SIG-M5 treated with dmso at 0.1 percent for 504 hours (cell line): ENCODE data around the gene FANCG.

ENCODE experiments used
- DNase-seq: peaks from one replicate; lab custom pipeline; 2025; ENCODE audit not compliant: unreplicated experiment; lab: John Stamatoyannopoulos, UW

FANCG gene

GRCh38 chr9:35103660-35104191 lies 24.0 kb upstream of the FANCG start:
- DNase-seq = no peak

GRCh38 chr9:35102769-35103659 lies 23.3 kb upstream of the FANCG start, which contains the start of gene STOML2:
STOML2 (minus strand) TSS chr9:35103131; CDS start chr9:35103094, 37 bp downstream.
- peak; percentile 97 for DNase-seq

- DNase-seq = no peak
Measured at GRCh38 chr9:35102465-35102768, 22.7 kb upstream of the FANCG start.

- no peak for DNase-seq
Measured at GRCh38 chr9:35097573-35097972, 17.8 kb upstream of the FANCG start.

- peak; percentile 76 for DNase-seq
Measured at GRCh38 chr9:35096035-35096849, 16.5 kb upstream of the FANCG start, which contains the start of gene PIGO. PIGO (minus strand) TSS chr9:35096591; CDS start chr9:35095565, 1,026 bp downstream.

GRCh38 chr9:35091536-35091935 lies 11.8 kb upstream of the FANCG start:
- DNase-seq = no peak

DNA sequence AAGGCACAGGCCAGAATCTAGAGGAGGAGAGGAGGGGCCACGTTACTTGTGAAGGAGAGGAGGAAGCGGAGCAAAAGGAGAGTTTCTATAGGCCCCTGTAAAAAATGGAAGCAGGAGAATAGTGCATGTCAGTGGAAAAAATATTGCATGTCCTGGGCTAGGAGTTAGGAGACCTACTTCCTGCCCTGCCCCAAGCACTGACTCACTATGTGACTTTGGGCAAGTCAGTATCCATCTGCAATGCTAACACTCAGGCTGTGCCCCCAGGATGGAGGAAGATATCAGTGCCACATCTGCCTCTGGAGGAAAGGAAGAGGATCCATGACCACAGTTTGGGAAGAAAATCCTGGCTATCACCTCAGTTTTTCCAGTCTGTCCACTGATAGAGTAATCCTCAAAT lies 9.7 kb upstream of the FANCG start:
- DNase-seq = no peak

DNA sequence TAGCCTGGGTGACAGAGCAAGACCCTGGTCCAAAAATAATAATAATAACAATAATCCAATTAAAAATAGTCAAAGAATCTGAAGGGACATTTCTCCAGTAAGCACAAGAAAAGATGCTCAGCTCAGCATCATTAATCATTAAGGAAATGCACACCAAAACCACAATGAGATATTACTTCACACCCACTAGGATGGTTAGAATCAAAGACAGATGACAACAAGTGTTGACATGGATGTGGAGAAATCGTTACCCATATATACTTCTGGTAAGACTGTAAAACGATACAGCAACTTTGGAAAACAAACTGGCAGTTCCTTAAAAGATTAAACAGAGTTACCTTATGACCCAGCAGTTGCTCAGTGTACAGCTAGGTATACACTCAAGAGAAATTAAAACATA lies 5.3 kb upstream of the FANCG start:
- no peak for DNase-seq

DNA sequence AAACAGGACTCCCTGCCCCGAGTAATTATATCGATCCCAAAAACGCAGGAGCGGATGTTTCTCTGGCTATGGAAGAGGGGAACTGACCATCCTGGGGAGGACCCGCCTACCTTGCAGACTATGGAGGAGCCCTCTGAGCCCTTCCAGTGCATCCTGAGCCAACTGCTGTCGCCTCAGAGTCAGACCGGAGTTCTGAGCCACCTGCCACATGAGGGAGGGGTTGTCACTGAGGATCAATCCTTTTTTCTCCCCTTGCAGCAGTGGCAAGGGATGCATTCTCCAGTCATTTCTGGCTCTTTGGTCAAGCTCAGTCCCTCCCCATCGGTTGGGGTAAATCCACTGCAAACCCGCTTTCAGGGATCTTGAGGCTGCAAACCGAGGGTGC lies 709 bp downstream of the FANCG start:
- DNase-seq = no peak

DNA sequence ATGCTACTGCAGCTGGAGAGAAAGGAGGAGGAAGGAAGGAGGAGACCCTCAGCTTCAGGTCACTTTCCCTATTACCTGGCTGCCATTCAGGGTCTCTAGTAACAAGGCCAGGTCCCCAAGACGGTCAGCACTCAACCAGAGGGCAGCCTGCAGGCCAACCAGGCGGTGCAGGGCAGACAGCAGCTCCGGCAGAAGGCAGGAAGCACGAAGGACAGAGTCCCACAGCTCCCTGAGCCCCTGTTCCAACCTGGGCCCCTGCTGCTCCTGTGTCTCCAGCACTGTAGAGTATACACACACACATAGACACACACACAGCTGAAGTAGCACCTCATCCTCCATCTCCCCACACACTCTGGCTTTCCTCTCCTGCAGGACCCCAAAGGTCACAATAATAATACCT lies 1.7 kb downstream of the FANCG start:
- DNase-seq = no peak

DNA sequence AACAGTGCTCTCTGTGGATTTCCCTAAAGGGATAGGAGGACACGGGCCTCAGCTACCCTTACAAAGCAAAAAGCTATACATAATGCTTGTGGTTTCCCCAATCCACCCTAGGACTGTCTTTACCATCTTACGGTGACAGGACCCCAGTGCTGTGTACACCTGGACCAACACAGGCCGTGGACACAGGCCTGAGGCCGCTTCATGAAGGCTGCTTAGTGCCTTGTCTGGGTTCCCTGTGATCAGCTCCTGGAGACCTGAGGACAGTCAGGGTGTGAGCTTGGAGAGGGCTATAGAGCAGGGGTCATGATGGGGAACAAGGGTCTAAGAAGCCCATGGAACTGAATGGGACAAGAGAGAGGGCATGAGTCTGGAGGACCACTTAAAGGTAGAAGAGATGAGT lies 2.9 kb downstream of the FANCG start:
- DNase-seq = no peak

GRCh38 chr9:35075358-35075757 lies 4.4 kb downstream of the FANCG start:
- DNase-seq = no peak

- DNase-seq = no peak
Measured at GRCh38 chr9:35074791-35075190, 5.0 kb downstream of the FANCG start.

- DNase-seq = no peak
Measured at GRCh38 chr9:35074141-35074540, 5.6 kb downstream of the FANCG start.

DNA sequence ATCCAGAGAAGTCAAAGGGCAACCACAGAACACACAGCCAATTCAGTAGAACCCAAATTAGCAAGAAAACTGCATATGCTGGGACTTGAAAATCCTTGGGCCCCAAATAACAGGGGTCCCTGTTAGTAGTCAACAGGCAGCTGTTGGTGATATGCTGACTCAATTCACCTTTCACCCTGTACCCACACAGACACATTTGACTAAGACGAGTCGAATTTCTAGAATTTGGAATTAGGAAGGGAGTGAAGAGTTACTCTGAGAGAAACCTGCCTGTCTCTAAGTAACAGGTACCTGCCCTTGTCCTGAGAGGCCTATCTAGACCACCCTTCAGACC lies 6.5 kb downstream of the FANCG start:
- DNase-seq = no peak

DNA sequence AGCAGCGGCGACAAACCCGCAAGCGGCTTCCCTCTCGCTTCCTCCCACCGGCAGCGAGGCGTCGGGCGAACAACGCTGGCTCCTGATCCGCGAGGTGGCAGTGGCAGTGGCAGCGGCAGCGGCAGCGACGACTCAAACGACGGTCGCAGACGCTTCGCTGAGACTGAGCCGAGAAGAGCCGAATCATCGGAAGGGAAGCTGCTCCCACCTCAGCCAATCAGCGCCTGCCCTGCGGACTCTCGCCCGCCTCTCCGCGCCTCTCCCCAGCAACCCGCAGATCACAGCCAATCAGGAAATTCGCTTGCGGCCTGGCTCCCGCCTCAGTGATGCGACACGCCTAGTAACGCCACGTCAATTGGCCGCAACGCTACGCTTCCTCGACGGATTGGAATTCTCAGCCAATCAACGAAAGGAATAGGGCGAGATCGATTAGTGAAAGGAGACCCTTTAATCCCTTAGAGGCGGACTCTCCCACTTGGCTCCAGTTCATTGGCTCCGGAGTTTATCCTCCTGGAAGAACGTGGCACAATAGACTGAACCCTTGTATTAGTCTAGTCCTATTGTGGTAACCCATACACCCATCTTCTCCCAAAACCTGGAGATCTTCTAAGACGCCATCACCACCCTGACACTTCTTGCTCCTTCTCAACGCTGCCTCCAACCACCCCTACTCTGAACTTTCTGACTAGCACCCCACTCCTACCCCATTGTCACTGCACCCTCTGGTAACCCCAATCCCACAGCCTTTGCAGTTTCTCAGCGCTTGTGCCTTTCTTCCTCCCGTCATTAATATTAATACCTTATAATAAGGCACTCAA lies 7.1 kb downstream of the FANCG start, which contains the start of gene VCP:
VCP (minus strand) TSS at position 165 of the 818 bp plus-strand sequence. CDS start 272 bp downstream, outside the sequence.
- peak; percentile 97 for DNase-seq

GRCh38 chr9:35071814-35072460 lies 7.8 kb downstream of the FANCG start:
- peak; percentile 74 for DNase-seq

- no peak for DNase-seq
Measured at GRCh38 chr9:35070823-35071813, 8.6 kb downstream of the FANCG start.

DNA sequence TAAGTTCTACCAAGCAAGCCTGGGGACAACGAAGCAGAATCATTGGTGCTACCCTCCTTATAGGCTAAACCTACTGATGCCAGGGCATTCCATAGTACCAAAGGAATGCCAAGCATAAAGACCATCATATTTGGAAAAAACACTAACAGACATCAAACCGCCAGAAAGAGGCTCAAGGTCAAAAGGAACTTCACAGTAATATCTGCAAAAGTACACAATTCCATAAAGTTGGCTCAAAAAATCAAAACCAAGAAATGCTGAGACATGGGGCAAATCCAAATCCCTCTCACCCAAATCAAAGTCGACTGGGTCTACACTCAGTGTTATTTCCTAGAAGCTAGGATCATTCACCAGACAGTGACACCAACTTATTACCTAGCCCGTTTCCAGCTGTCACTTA lies 10.7 kb downstream of the FANCG start:
- DNase-seq = no peak
